NB4 (cell line): ENCODE measurements around the gene SLC5A2.
"Not testable (repeated sequence)": the region's sequence is repeated elsewhere in the genome, so short reads cannot be mapped to it uniquely, and the experiment has no call there.

ENCODE experiments used
- CTCF ChIP-seq: IDR thresholded peaks from one replicate; pipeline ENCODE4 v1.5.1; 2012; ENCODE audit warnings: low read depth, low read length
- MYC ChIP-seq: IDR thresholded peaks from 2 replicates; pipeline ENCODE4 v1.6.1; 2011; ENCODE audit warnings: low read depth, low read length
- POLR2A ChIP-seq: IDR thresholded peaks from 2 replicates; pipeline ENCODE4 v1.6.1; 2011; ENCODE audit warnings: mild to moderate bottlenecking; ENCODE audit not compliant: insufficient read length; ENCODE audit errors: extremely low read depth

GRCh38 chr16:31523768-31524167 is 40.8 kb downstream of the SLC5A2 start:
- not testable (repeated sequence) for TF ChIP-seq CTCF, MYC, POLR2A
